22Rv1 (cell line): ENCODE results near the gene ZNF621.
A peak's percentile ranks its signal among the peaks of the same experiment; 100 is the strongest.

Source experiments
- H3K27ac ChIP-seq: fragments of 450-650 bp; 2 replicates; pipeline ENCODE4 v1.5.1; 2017
- ZFX ChIP-seq: fragments of 450-650 bp; IDR thresholded peaks from 2 replicates; pipeline ENCODE4 v1.6.1; 2017; ENCODE audit warnings: antibody characterized with exemption, borderline replicate concordance
- TF ChIP-seq, protein P1 (sequence below): fragments of 450-650 bp; IDR thresholded peaks from 2 replicates; pipeline ENCODE4 v1.5.1; 2017; ENCODE audit warnings: mild to moderate bottlenecking

Gene ZNF621

GRCh38 chr3:40524568-40525285 lies at the start of gene ZNF621:
ZNF621 (plus strand) TSS chr3:40524960; CDS start chr3:40525841, 881 bp downstream.
- TF ChIP-seq, protein P1, sequence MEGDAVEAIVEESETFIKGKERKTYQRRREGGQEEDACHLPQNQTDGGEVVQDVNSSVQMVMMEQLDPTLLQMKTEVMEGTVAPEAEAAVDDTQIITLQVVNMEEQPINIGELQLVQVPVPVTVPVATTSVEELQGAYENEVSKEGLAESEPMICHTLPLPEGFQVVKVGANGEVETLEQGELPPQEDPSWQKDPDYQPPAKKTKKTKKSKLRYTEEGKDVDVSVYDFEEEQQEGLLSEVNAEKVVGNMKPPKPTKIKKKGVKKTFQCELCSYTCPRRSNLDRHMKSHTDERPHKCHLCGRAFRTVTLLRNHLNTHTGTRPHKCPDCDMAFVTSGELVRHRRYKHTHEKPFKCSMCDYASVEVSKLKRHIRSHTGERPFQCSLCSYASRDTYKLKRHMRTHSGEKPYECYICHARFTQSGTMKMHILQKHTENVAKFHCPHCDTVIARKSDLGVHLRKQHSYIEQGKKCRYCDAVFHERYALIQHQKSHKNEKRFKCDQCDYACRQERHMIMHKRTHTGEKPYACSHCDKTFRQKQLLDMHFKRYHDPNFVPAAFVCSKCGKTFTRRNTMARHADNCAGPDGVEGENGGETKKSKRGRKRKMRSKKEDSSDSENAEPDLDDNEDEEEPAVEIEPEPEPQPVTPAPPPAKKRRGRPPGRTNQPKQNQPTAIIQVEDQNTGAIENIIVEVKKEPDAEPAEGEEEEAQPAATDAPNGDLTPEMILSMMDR = no peak
- no peak for TF ChIP-seq ZFX
- peak within 1 kb of the TSS; percentile 88 for H3K27ac ChIP-seq

GRCh38 chr3:40476478-40477470 lies 48.0 kb upstream of the ZNF621 start, which contains the start of gene ZNF619:
ZNF619 (plus strand) TSS chr3:40477122; CDS start chr3:40477980, 858 bp downstream.
- peak within 1 kb of the TSS; percentile 54 for H3K27ac ChIP-seq
- no peak for TF ChIP-seq ZFX
- TF ChIP-seq, protein P1 = no peak

DNA sequence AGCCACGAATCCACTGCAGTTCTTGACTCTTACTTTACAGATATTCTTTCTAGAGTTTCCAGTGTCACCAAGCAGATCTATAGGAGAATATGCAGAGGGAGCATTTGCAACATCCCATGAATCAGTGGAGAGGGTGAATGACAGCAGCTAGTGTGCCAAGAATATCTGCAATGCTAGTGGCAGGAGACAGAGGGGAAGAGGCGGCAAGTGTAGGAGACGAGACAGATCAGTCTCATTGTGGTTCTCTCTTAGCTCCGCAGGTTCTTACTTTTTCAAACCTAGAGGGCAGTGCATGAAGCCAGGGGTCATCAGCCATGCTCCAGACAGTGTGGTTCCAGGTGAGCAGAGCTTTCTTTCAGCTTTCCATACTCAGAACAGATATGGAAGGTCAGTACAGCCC lies 47.1 kb upstream of the ZNF621 start:
- peak overlapping the region; percentile 54; the same call in 1 of the 2 replicates for H3K27ac ChIP-seq
- TF ChIP-seq, protein P1 = no peak
- no peak for TF ChIP-seq ZFX

DNA sequence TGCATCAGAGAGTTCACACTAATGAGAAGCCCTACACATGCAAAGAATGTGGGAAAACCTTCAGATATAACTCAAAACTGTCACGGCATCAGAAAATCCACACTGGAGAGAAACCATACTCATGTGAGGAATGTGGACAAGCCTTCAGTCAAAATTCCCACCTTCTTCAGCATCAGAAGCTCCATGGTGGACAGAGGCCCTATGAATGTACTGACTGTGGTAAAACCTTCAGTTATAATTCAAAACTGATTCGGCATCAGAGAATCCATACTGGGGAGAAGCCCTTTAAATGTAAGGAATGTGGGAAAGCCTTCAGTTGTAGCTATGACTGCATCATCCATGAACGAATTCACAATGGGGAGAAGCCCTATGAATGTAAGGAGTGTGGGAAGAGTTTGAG lies 37.6 kb upstream of the ZNF621 start:
- no peak for TF ChIP-seq ZFX
- TF ChIP-seq, protein P1 = no peak
- H3K27ac ChIP-seq = no peak overlapping the region

DNA sequence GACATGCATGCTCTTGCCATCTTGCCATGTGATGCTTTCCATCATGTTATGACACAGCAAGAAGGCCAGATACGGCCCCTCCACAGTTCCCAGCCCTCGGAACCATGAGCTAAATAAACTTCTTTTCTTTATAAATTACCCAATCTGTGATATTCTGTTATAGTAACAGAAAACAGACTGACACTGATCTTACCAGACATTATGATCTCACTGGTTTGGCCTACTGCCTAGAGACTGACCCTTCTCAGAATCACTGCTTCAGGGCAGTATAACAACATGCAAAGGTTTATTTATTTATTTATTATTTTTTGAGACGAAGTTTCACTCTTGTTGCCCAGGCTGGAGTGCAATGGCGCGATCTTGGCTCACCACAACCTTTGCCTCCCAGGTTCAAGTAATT lies 33.8 kb upstream of the ZNF621 start:
- TF ChIP-seq, protein P1 = no peak
- TF ChIP-seq ZFX = no peak
- H3K27ac ChIP-seq = no peak overlapping the region

- no peak overlapping the region for H3K27ac ChIP-seq
- TF ChIP-seq ZFX = no peak
- TF ChIP-seq, protein P1 = no peak
Observed at GRCh38 chr3:40494698-40495097, 30.1 kb upstream of the ZNF621 start.
